NCI-H345 treated with DMSO at 0.1 percent for 48 hours (cell line): Measurements from ENCODE around the gene DHX15.
"Not testable (repeated sequence)": the region's sequence is repeated elsewhere in the genome, so short reads cannot be mapped to it uniquely, and the experiment has no call there.

Experiments
- DNase-seq: peaks from one replicate; lab custom pipeline; 2025; ENCODE audit not compliant: unreplicated experiment; lab: John Stamatoyannopoulos, UW

Gene DHX15

DNA sequence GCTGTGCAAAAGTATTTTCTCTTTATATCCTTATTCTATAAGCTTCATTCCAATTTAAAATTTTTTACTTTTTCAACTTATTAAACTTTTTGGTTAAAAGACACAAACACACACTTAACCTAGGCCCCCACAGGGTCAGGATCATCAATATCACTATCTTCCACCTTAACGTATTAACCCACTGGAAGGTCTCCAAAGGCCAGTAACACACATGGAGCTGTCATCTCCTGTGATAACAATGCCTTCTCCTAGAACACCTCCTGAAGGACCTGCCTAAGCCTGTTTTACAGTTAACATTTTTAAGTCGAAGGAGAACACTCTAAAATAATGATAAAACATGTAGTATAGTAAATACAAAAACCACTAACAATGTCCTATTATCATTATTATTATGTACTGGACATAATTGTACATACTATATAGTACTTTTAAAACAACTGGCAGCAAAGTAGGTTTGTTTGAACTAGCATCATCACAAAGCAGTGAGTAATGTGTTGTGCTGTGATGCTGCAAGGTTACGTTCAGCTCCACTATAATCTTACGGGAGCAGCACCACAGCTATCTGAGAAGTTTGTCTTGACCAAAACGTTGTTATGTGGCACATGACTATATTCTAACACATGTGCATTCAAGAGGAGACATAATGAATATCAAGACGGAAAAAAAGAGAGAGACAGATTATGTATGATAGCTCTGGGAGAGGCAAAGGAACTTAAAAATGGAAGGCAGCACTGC, 33.7 kb downstream of the DHX15 start:
- DNase-seq = no peak

- DNase-seq = no peak
Measured at GRCh38 chr4:24547979-24548378, 36.4 kb downstream of the DHX15 start.

GRCh38 chr4:24544208-24544988, 40.0 kb downstream of the DHX15 start:
- no peak for DNase-seq

DNA sequence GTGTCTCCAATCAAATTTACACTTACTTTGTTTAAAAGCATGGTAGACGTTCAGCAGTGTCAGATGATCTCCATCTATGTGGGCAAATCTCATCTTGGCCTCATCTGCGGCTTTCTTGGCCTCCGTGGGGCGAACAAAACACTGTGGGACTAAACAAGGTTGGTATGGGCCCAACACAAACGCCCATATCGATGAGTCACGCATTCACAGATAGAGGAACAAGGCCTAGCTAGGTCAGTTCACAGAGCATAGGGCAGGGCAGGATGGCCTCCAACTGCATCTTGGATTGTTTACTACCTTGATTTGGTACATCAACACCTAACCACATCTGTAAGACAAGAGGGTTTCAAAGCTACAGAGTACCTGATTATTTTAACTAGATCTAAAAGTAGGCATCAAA, 47.3 kb downstream of the DHX15 start:
- DNase-seq = no peak

GRCh38 chr4:24535399-24535798, 49.0 kb downstream of the DHX15 start:
- no peak for DNase-seq

GRCh38 chr4:24533364-24533763, 51.0 kb downstream of the DHX15 start:
- DNase-seq = no peak

- DNase-seq = no peak
Measured at GRCh38 chr4:24529555-24529954, 54.8 kb downstream of the DHX15 start.

DNA sequence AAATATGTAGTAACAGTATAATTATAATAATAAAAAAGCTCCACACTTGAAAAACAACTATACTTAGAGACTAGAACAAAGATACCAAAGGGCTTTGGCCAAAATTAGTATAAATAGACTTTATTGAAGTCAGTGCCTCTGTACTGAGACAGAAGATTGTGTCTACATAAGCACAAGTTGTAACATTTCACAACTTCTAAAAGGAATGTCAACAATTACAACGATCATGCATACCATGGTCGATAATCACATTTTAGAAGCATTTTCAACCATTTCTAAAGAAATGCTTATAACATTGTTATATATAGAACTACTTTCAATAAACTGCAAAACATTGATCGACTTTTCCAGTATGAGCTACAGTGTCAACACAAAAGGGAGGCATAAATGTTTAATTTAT, 57.0 kb downstream of the DHX15 start:
- DNase-seq = no peak

- no peak for DNase-seq
Measured at GRCh38 chr4:24521544-24521943, 62.8 kb downstream of the DHX15 start.

DNA sequence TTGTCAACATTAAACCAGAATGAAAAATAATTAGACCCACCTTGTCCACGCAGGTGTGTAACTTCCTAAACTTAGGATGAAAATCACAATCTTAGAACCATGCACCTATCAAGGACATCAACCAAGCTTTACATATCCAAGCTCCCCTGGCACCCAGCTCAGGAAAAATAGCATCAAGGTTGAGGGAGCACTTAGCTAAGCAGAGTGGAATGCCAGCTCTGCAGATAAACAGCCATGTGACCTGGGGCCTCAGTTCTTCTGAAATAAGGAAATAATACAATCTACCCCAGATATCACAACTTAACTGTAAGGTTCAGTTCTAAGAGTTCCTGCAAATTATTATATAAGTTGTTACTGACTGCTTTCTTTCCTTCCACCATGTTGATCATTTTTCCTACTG, 64.7 kb downstream of the DHX15 start:
- DNase-seq = no peak

DNA sequence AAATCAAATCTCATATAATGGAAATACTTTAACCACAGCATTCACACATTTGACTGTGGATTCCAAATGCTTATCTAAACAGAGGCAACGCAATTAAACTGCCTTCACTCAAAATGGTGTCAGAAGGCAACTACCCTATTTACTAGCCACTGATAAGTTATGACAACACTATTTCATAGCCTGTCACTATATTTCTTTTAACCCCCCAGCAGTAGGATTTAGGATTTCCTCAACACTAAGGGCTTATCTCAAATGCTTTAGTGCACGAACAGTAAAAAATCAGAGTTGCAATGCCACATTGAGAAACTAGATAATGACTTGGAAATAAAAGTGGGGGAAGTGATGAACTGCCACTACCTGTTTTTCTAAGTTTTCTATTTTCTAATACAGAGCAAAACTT, 66.7 kb downstream of the DHX15 start:
- DNase-seq = no peak

DNA sequence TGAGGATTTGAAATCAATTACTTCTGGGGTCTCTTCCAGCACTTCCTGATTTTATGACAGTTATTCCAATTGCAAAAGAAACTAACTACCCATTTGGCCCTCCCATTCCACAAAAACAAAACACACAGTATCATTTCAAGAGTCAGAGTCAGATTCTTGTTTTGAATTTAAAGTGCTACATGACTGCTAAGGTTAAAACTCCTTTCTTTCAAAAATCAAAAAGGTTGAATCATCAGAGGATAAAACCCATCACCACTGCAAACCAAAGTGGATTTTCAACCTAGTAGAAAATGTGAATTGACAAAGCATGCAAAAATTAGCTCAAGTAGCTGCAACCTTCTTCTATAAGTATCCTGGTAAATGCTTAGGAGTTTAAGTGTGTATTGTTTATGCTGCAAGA, 67.4 kb downstream of the DHX15 start:
- no peak for DNase-seq

DNA sequence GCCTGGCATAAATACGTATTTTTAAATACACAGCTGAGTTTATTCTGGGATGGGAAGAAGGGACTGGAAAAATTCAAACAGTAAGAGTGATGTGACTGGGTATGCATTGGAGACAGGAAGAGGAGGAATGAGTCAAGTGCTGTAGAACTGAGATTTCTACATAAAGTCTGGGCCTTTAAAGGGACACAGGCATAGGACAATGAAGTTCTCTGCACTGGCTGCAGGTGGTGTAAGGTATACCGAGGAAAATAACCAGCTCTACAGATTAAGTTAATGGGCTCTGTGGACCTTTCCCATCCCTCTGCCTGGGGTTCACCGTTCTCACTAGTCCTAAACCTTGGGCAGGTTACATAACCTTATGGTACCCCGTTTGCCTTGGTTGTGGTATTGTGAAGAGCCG, 68.7 kb downstream of the DHX15 start:
- no peak for DNase-seq

DNA sequence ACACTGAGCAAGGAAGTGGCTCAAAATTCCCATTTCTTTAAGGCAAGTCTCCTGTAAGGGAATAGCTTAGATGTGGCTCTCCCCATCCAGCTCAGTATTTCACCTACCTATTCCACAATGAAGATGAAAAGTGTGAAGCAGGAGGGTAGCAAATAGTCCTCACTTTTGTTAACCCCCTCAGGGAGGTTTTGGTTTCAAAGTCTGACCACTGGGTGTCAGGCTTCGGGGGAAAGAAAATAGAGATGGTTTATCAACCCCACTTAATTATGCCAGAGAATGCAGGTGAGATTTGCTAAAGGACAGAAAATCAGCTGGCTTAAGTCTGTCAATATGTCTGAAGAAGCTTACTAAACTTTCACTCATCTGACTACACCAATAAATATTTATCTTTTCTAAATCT, 69.5 kb downstream of the DHX15 start:
- no peak for DNase-seq

DNA sequence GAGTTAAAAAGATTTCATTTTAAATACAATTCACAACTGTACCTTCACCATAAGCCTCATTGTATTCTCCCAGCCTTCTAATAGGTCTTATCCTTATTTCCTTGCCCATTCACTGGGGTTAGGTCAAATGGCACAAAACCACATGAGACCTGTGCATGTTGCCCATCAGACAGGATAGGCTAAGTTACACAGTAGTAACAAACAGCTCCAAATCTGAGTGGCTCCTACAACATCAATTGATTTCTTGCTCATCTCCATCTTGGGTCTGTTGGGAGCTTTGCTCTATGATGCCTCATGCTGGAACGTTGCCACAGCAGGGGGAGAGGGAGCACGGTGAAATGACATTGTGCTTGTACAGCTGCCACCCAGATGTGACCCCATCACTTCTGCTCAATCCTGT, 70.6 kb downstream of the DHX15 start:
- no peak for DNase-seq

DNA sequence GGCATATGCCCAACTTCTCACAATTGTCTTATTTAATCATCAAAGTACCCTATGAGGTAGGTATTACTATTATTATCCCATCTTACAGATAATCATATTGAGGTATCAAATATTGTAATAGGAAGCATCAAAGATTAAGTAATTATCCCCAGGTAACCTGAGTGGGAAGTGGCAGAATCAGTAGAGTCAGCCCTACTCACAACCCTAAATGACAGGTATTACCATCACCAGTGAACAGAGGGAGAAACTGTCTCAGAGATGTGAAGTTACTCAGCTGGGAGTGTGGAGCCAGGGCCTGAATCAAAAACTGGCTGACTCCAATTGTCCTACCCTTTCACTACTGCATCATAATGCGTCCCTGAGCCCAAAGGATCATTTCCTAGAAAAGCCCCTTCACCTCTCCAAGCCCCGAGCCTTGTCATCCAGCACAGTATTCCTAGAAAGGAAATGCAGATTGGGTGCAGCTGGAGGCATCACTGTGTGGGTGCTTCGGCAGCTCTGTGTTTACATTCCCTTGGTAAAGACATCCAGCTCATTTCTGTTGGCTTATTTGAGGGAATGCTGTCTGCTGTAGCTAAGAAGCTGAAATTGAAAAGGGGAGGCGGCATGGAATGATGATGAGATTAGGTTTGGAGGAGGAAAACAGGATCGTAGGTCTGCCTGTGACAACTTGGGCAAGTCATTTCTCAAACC, 72.8 kb downstream of the DHX15 start:
- no peak for DNase-seq

DNA sequence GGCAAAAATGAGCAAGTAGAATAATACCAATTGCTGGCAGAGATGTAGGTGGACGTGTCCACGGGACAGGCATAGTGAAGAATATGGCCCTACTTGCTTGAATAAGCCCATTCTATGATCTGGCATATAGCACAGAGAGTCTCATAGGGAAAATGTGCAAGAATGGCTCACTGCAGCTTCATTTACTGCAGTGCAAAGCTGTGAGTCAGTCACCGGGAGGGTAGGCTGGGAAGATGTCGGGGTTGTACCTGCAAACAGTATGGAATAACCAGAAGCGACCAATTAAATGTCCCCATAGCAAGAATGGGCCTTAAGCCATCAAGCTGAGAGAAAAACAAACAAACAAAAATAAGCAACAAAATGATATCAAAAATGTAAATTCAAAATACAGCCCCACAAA, 74.3 kb downstream of the DHX15 start:
- DNase-seq = no peak

DNA sequence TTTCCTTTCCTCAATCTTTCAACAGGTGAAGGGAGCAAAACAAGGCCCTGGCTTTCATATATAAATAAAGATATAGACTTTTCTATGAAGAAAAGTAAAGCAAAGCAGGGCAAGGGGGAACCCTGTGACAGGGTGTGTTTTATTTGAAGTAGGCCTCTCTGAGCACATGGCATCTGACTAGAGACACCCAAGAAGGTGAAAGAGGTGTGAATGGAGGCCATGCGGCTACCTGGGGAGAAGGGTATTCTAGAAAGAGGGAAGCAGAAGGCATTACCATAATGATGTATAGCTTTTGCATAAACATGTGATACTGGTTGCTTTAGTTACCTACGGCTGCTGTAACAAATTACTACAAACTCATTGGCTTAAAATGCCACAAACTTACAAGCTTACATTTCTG, 75.8 kb downstream of the DHX15 start:
- no peak for DNase-seq

DNA sequence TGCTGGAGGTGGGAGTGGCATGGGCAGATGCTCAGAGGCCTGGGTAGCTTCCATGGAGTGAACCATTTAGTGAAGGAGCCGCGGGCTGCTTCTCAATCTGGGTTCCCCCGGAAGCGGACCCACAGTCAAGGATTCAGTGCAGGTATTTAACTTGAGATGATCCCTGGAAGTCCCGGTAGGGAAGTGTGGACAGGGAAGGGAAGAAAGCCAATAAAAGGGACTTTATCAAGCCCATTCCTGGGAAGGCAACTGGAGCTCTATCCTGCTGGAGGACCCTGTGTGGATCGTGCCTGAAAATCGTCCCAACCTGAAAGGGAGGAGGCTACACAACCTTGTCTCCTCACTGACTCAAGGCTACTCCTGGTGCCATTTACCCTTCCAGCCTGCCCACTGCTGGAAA, 76.9 kb downstream of the DHX15 start:
- DNase-seq = no peak

- DNase-seq = not testable (repeated sequence)
Measured at GRCh38 chr4:24503090-24503489, 81.3 kb downstream of the DHX15 start.

DNA sequence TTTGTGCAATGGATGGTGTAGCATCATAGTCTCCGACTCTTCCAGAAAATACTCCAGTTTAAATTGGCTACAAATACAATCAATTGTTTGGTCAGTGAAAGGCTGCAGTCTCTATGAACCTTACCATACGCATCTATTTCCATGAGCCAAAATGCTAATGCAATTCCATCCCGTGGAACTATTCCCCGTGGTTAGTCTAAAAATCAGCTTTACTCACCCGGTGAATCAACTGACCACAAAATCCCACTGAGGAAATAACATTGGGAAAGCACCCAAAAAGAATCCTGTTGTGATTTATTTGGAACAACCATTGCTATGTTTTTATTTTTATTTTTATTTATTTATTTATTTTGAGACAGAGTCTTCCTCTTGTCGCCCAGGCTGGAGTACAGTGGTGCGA, 87.1 kb downstream of the DHX15 start:
- no peak for DNase-seq

- no peak for DNase-seq
Measured at GRCh38 chr4:24496597-24496996, 87.8 kb downstream of the DHX15 start.
